Psoas muscle (tissue), 8 donors: ENCODE data around the gene TSN. TPM values are rescaled to one million over a fixed set of nuclear protein-coding genes. Genes with fewer than 3 reads are reported as not detected.

Experiments
- ATAC-seq, 4 donors: fragments of 200-7000 bp; cut with Tn5 transposase; one replicate each; pipeline ENCODE4 v1.9.1; 2020; ENCODE audit warnings: moderate library complexity in 3 of 4, mild to moderate bottlenecking in 2 of 4
- DNase-seq, 2 donors: peaks; one replicate each; pipeline ENCODE4 v3.0.0-alpha.2; 2020
- H3K27ac ChIP-seq: fragments of 200-600 bp; one replicate; pipeline ENCODE4 v1.8.0; 2022
- H3K27me3 ChIP-seq, 3 donors: fragments of 200-600 bp in 1 of 3; one replicate each; pipeline versions ENCODE4 v1.6.1 to v1.8.0; 2013 to 2022; ENCODE audit warnings: low read length in 2 of 3, mild to moderate bottlenecking in 2 of 3, moderate library complexity in 1 of 3; ENCODE audit not compliant: insufficient read depth in 3 of 3
- H3K36me3 ChIP-seq, 2 donors: fragments of 200-600 bp in 1 of 2; one replicate each; pipeline versions ENCODE4 v1.6.1 to v1.8.0; 2013 to 2022; ENCODE audit warnings: low read depth in 1 of 2, mild to moderate bottlenecking in 1 of 2, moderate library complexity in 1 of 2; ENCODE audit not compliant: insufficient read depth in 1 of 2
- H3K4me1 ChIP-seq: fragments of 200-600 bp; one replicate; pipeline ENCODE4 v1.8.0; 2022
- H3K4me3 ChIP-seq: fragments of 200-600 bp; one replicate; pipeline ENCODE4 v1.8.0; 2022; ENCODE audit warnings: mild to moderate bottlenecking
- H3K9me3 ChIP-seq: fragments of 200-600 bp; one replicate; pipeline ENCODE4 v1.8.0; 2022
- WGBS, 3 donors: extraction: QIAGEN DNeasy Blood & Tissue Kit; methylation state at CpG; one replicate each; pipeline versions ENCODE4 v1.1.6 to v1.1.7; 2013; 5-methylcytosine and 5-hydroxymethylcytosine counted together
- intact Hi-C, 2 donors: fragments of 100-400 bp; cut with DNase I; formaldehyde crosslinking; loops; one replicate each; pipeline versions ENCODE4 v1.11.0 to v1.14.2; 2022
- polyA plus RNA-seq, 3 donors: library from polyadenylated mRNA; stranded (reverse); fragments of 200-250 nt; gene quantifications; one replicate each; pipeline ENCODE4 v1.2.3, GENCODE V29; 2013
- total RNA-seq, 4 donors: library from RNA; stranded (reverse); fragmentation: NEBNext Ultra II Directional in 2 of 4; extraction: Animal tissue kit (Norgen Biotek cat#: 25700) in 2 of 4; gene quantifications; one replicate each; pipeline versions ENCODE4 v1.2.1 to v1.2.4, GENCODE V29; 2021 to 2023
- TF ChIP-seq, protein P1 (sequence below): fragments of 200-600 bp; IDR thresholded peaks from one replicate; pipeline ENCODE4 v1.8.0; 2022; ENCODE audit warnings: antibody characterized with exemption
- donor health status: healthy with polysubstance abuse.
- donor health status: DM: no; HTN: no; CAD: no; lungs with moderate emphysema.
- donor health status: Bipolar disorder and iron deficiency.
- donor health status: healthy.
- donor health status: DM: yes; HTN: yes; CAD: no.
- donor health status: DM: no; HTN: no; CAD: no.
- donor health status: DM: no; HTN: no; CAD: no.
- donor health status: DM: yes; HTN: yes; CAD: no.

The TSN gene
- total and polyA plus RNA-seq, 7 donors, result 25.0 to 68.4 (median 40.5) TPM

DNA sequence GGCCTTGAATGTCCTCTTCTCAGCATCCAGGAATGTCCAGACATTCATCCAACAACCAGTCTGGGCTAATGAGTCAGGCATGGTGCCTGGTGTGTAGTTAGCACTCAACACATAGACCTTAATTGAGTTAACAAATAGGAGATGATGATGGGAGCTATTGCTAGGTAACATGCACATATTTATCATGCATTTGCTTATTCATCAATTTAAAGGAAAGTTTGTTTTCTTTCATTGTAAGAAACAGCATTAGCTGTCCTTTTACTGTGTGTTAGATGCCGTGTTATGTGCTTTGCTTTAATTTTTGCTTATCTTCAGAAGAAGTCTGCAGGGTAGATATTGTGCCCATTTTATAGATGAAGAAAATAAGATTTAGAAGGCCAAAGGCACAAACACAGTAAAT, 43.2 kb downstream of the TSN start:
- H3K4me3 ChIP-seq, result no peak overlapping the region
- ATAC-seq (no peak), DNase-seq (no peak)
- TF ChIP-seq, protein P1, sequence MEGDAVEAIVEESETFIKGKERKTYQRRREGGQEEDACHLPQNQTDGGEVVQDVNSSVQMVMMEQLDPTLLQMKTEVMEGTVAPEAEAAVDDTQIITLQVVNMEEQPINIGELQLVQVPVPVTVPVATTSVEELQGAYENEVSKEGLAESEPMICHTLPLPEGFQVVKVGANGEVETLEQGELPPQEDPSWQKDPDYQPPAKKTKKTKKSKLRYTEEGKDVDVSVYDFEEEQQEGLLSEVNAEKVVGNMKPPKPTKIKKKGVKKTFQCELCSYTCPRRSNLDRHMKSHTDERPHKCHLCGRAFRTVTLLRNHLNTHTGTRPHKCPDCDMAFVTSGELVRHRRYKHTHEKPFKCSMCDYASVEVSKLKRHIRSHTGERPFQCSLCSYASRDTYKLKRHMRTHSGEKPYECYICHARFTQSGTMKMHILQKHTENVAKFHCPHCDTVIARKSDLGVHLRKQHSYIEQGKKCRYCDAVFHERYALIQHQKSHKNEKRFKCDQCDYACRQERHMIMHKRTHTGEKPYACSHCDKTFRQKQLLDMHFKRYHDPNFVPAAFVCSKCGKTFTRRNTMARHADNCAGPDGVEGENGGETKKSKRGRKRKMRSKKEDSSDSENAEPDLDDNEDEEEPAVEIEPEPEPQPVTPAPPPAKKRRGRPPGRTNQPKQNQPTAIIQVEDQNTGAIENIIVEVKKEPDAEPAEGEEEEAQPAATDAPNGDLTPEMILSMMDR, result no peak
- peaks cover 6% of the 10 kb centered on the region for H3K9me3 ChIP-seq
- no peaks in the 10 kb centered on the region for H3K36me3 ChIP-seq
- intact Hi-C loops, result no loop called here
- H3K27me3 ChIP-seq, result no peaks in the 10 kb centered on the region
- H3K4me1 ChIP-seq, result no peaks in the 10 kb centered on the region
- 83 to 91% (median 91%) methylated on average over 1 of the region's 1 CpG for WGBS, 3 donors
- H3K27ac ChIP-seq, result no peak overlapping the region

DNA sequence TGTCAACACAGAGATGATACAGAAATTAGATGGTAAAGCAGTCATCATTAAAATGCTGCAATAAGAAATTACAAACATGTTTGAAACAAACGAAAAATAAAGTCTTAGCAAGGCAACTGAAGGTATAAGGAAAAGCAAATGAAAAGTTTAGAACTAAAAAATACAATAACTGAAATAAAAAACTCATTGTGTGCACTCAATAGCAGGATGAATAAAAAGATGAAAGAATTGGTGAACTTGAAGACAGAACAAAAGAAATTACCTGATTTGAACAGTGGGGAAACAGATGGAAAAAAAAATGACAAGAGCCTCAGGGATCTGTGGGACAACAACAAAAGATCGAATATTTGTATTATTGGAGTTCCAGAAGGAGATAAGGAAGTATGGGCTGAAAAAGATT, 46.5 kb downstream of the TSN start:
- H3K36me3 ChIP-seq, result no peaks in the 10 kb centered on the region
- H3K4me3 ChIP-seq, result no peak overlapping the region

DNA sequence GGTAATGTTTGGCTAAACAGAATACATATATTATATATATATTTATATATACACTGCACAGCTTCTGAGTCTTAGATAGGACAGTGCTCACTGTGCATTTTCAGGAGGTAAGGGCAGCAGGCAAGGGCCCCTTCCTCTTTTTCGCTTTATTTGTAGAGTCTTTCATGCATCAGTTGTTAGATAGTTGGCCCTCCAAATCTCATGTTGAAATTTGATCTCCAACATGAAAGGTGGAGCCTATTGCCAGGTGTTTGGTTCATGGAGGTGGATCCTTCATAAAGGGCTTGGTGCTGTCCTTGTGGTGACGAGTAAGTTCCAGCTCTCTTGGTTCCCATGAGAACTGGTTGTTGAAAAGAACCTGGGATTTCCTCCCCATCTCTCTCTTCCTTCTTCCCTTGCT, 48.1 kb downstream of the TSN start:
- intact Hi-C loops, result no loop called here
- Histone ChIP-seq H3K27me3 (no peaks in the 10 kb centered on the region), H3K36me3 (no peaks in the 10 kb centered on the region), H3K4me1 (no peaks in the 10 kb centered on the region), H3K27ac (no peak overlapping the region), H3K9me3 (peaks cover 6% of the 10 kb centered on the region), H3K4me3 (no peak overlapping the region)
- 73 to 80% (median 75%) methylated on average over 2 of the region's 2 CpGs for WGBS, 3 donors
- no peak for ATAC-seq
- DNase-seq, result no peak
- TF ChIP-seq, protein P1, result no peak

More for the DNA sequence above, 46.5 kb downstream of the TSN start:
- Histone ChIP-seq H3K27ac (no peak overlapping the region), H3K9me3 (peaks cover 6% of the 10 kb centered on the region), H3K27me3 (no peaks in the 10 kb centered on the region), H3K4me1 (no peaks in the 10 kb centered on the region)
- ATAC-seq, result no peak
- intact Hi-C loops, result no loop called here
- DNase-seq, result no peak
- WGBS, 3 donors, result 73 to 80% (median 74%) methylated on average over 2 of the region's 2 CpGs
- TF ChIP-seq, protein P1, result no peak

DNA sequence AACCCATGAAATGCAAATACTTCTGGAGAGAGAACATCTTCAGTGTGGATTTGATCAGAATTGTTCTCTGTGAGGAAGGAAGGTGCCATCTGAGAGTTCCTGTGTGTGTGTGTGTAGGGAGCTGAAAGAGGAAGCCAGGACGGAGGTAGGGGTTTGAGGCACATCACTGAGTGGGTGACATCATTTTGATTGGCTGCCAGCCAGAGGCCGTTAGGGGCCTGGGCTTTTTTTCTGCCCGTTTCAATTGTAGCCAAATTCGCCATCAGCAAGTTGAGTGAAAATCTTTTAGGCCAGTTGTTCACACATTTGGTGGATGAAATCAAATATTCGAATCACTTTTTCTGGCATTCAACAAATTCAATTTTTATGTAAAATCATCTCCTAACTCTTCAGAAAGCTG, 48.9 kb downstream of the TSN start:
- Histone ChIP-seq H3K4me3 (no peak overlapping the region), H3K36me3 (no peaks in the 10 kb centered on the region), H3K27me3 (no peaks in the 10 kb centered on the region), H3K9me3 (peaks cover 6% of the 10 kb centered on the region), H3K4me1 (peaks cover under 1% of the 10 kb centered on the region), H3K27ac (no peak overlapping the region)
- intact Hi-C loops, result no loop called here
- no peak for DNase-seq
- 7 to 17% (median 9%) methylated on average over 5 of the region's 5 CpGs for WGBS, 3 donors
- no peak for ATAC-seq
- TF ChIP-seq, protein P1, result no peak

DNA sequence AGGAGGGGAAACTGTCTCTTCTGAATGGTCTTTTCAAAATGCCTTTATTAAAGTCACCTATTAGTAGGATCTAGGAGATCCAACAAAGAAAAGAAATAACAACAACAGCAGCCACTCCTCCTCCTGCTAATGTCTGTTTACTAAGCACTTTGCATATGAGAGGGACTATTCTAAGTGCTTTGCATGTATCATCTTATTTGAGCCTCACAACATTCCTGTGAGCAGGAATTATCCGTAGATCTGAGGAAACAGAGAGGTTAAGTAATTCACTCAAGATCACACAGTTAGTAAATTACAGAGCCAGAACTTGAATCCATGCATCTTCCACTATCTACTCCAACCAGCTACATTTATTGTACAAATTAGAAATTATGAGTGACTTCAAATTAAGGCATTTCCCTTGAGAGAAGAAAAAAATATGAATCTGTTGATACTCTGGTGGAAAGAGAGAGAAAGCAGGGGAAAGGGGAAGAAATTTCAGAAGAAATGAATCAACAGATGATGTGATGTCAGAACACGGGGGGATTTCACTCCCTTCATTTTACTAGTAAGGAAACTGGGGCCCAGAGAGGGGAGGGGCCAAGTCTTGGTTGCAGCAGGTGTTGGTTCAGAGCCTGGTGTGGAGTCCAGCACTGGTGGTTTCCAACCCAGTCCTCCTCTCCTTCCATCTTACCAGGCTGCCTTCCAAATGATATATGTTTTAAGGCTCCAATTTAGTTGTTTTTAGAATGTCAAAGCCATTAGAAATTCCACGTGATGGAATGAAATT, 49.7 kb downstream of the TSN start:
- intact Hi-C loops, result no loop called here
- peaks cover 7% of the 10 kb centered on the region for H3K4me1 ChIP-seq
- ATAC-seq, result no peak
- TF ChIP-seq, protein P1, result no peak
- no peaks in the 10 kb centered on the region for H3K36me3 ChIP-seq
- H3K4me3 ChIP-seq, result no peak overlapping the region
- no peak for DNase-seq
- H3K27me3 ChIP-seq, result no peaks in the 10 kb centered on the region
- no peak overlapping the region for H3K27ac ChIP-seq
- H3K9me3 ChIP-seq, result peaks cover 6% of the 10 kb centered on the region
- 45 to 61% (median 51%) methylated on average over 3 of the region's 3 CpGs for WGBS, 3 donors
